ENCODE measurements around the gene KLHL26. TPM values are rescaled to one million over a fixed set of nuclear protein-coding genes. Genes with fewer than 3 reads are reported as not detected.

KLHL26 gene
- total RNA-seq, 6 experiments from 2014 or later, result 3.6 to 9.3 (median 7.4) TPM

DNA sequence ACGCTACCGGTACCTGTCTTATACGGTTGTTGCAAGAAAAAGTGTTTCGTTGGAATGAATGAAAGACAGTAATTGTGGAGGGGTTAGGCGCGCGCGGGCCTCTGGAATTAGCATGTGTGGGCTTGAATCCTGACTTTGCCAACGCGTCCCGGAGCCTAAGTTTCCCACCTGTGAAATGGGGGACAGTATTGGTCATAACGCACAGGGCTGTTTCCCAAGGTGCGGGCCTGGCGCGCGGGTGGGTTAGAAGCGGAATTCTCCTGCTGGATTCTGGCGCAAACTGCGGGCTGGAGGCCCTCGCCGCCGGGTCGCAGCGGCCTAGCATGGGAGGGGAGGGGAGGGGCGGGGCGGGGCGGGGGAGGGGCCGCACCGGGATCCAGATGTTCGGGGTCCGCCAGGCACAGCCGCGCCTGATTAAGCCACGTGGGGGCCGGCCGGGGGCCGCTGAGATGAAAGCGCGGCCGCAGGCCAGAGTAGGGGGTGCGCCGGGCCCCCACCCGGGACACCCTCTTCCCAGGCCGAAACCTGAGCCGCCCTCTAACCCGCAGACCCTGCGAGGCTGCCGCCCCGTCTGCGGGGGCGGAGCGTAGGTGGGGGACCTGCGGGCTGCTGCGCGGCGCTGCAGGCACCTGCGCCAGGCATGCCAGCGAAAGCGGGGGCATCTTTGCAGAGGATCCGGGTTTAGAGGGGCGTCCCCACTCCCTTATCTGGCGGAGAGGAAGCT lies 25.3 kb upstream of the KLHL26 start:
- H3K36me3 Mint-ChIP-seq (ENCODE audit: low read depth), result no peaks in the 10 kb centered on the region
- no peaks in the 10 kb centered on the region for H3K9me3 Mint-ChIP-seq
- no peak overlapping the region for H3K4me3 Mint-ChIP-seq
- no peak for DNase-seq
- peaks cover 4% of the 10 kb centered on the region; the same call in 1 of the 2 replicates for H3K4me1 Mint-ChIP-seq (ENCODE audit: low read depth)
- H3K27me3 Mint-ChIP-seq (ENCODE audit: insufficient read depth), result peaks cover 62% of the 10 kb centered on the region
- H3K27ac Mint-ChIP-seq, result no peak overlapping the region
- TF ChIP-seq, protein P1, sequence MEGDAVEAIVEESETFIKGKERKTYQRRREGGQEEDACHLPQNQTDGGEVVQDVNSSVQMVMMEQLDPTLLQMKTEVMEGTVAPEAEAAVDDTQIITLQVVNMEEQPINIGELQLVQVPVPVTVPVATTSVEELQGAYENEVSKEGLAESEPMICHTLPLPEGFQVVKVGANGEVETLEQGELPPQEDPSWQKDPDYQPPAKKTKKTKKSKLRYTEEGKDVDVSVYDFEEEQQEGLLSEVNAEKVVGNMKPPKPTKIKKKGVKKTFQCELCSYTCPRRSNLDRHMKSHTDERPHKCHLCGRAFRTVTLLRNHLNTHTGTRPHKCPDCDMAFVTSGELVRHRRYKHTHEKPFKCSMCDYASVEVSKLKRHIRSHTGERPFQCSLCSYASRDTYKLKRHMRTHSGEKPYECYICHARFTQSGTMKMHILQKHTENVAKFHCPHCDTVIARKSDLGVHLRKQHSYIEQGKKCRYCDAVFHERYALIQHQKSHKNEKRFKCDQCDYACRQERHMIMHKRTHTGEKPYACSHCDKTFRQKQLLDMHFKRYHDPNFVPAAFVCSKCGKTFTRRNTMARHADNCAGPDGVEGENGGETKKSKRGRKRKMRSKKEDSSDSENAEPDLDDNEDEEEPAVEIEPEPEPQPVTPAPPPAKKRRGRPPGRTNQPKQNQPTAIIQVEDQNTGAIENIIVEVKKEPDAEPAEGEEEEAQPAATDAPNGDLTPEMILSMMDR (IDR thresholded peaks at IDR 0.05), result no peak

DNA sequence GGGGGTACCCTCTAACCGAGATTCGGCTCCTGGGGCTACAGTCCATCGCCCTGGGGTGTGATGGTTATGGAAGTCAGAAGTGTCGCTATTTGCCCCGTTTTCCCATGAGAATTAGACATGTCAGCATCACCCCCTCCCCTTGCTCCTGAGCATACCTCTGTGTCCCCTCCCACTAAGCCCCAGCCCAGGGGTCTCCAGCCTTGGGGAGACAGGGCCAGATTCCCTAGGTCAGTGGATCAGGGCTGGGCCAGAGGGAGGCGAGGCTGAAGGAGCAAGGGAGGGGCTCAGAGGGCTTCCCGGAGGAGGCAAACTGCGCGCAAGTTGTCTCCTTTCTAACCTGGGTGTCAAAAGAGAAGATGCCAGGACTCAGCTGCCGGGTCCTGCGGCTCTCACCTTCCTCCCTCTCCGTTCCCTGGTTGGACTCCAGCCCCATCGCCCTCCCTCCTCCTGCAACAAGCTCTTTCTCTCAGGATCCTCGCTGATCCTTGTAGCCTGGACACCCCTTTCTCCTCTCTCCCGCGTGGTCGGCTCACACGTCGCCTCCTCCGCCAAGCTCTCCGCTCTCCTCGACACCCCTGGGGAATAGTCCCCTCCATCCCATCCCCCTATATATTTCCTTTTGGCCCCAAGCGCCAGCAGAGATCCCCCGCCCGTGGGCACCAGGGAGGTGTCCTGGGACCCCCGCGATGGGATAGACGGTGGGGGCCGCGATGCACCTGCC lies 24.6 kb upstream of the KLHL26 start:
- Mint-ChIP-seq H3K36me3 (ENCODE audit: low read depth) (no peaks in the 10 kb centered on the region), H3K4me1 (ENCODE audit: low read depth) (peaks cover 4% of the 10 kb centered on the region; the same call in 1 of the 2 replicates), H3K9me3 (peaks cover under 1% of the 10 kb centered on the region), H3K4me3 (peak overlapping the region; percentile 71), H3K27me3 (ENCODE audit: insufficient read depth) (peaks cover 64% of the 10 kb centered on the region), H3K27ac (no peak overlapping the region)
- TF ChIP-seq, protein P1 (IDR thresholded peaks at IDR 0.05), result no peak
- DNase-seq, result no peak

DNA sequence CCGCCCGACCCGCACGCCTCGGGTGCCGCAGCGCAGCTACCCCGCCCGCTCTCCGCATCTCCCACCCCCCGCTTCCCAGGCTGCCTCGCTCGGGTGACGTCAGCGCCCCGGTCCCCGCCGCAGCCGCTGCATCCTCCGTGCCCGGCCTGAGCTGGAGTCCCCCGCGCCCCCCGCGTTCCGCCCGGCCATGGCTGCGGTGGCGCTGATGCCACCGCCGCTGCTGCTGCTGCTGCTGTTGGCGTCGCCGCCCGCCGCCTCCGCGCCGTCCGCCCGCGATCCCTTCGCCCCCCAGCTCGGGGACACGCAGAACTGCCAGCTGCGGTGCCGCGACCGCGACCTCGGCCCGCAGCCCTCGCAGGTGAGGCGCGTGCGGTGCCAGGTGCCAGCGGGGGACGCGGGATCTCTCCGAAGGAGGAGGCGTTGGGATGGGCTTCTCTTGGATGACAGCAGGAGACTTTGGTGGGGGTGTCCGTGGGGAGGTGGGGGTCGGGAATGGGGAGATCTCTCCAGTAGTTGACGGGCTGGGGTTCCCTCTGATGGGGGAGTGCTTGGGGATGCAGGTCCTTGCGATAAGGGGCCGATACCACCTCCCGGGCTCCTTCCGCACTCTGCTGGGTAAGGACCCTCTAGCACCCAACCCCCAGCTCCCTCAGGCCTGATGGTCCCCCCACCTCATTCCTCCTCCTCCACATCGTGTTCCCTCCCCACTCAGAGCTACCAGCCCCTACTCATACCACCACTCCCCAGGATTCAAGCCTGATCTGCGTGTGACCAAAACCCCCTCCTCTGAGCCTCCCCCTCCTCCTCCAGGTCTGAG lies 23.8 kb upstream of the KLHL26 start, which contains the start of gene TMEM59L:
Gene TMEM59L, plus strand, starts transcription at position 99 of the 817 bp plus-strand sequence. Its CDS starts 89 bp downstream, at position 188.
- Mint-ChIP-seq H3K9me3 (peaks cover 8% of the 10 kb centered on the region), H3K27me3 (ENCODE audit: insufficient read depth) (peaks cover 62% of the 10 kb centered on the region), H3K27ac (no peak within 1 kb of the TSS), H3K4me1 (ENCODE audit: low read depth) (peaks cover 4% of the 10 kb centered on the region; the same call in 1 of the 2 replicates), H3K4me3 (peak within 1 kb of the TSS; percentile 71), H3K36me3 (ENCODE audit: low read depth) (peaks cover 7% of the 10 kb centered on the region)
- no peak for DNase-seq
- TF ChIP-seq, protein P1 (IDR thresholded peaks at IDR 0.05), result no peak

DNA sequence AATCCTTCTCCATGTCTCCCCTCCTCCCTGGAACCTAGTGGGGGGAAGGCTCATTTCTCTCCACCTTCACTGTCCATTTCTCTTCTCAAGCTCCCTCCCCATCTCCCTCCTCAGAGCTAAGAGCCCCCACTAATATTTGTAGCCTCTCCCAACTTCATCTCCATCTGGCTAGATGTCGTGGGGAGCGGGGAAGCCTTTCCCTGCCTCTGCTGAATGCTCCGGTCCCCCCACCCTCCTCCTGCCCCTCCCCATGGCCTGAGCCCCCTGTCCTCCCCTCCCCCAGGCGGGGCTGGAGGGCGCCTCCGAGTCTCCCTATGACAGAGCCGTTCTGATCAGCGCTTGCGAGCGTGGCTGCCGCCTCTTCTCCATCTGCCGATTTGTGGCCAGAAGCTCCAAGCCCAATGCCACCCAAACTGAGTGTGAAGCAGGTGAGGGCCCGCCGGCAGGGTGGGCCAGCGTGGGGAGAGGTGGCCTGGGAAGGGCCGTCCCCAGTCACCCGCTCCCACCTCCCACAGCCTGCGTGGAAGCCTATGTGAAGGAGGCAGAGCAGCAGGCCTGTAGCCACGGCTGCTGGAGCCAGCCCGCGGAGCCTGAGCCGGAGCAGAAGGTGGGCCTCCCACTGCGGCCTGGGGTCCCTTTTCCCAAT lies 23.1 kb upstream of the KLHL26 start:
- H3K27ac Mint-ChIP-seq, result no peak overlapping the region
- H3K4me3 Mint-ChIP-seq, result peak overlapping the region; percentile 28; the same call in 1 of the 2 replicates
- peaks cover 7% of the 10 kb centered on the region for H3K36me3 Mint-ChIP-seq (ENCODE audit: low read depth)
- H3K27me3 Mint-ChIP-seq (ENCODE audit: insufficient read depth), result peaks cover 54% of the 10 kb centered on the region
- H3K9me3 Mint-ChIP-seq, result peaks cover 9% of the 10 kb centered on the region
- no peak for DNase-seq
- H3K4me1 Mint-ChIP-seq (ENCODE audit: low read depth), result peaks cover 4% of the 10 kb centered on the region; the same call in 1 of the 2 replicates
- TF ChIP-seq, protein P1 (IDR thresholded peaks at IDR 0.05), result no peak

DNA sequence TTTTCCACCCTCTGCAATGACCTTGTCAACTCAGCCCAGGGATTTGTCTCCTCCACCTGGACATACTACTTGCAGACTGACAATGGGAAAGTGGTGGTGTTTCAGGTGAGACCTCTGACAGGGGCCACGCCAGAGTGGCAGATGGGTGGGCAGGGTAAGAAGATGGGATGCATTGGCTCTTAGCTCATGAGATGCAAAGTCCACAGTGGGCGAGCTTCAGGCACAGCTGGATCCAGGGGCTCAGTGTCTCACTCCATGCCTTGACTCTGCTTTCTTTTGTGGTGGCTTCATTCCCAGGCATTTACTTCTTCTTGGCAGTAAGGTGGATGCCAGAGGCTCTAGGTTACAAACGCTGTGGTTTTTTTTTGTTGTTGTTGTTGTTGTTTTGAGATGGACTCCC lies 20.8 kb upstream of the KLHL26 start:
- Mint-ChIP-seq H3K4me3 (no peak overlapping the region), H3K36me3 (ENCODE audit: low read depth) (peaks cover 7% of the 10 kb centered on the region), H3K27me3 (ENCODE audit: insufficient read depth) (peaks cover 48% of the 10 kb centered on the region), H3K9me3 (peaks cover 9% of the 10 kb centered on the region), H3K27ac (no peak overlapping the region), H3K4me1 (ENCODE audit: low read depth) (peaks cover 3% of the 10 kb centered on the region; the same call in 1 of the 2 replicates)
- TF ChIP-seq, protein P1 (IDR thresholded peaks at IDR 0.05), result no peak
- DNase-seq, result no peak
